Muscle layer of colon (tissue), 2 donors: ENCODE data around the gene MED9.
"Not testable (repeated sequence)": the region's sequence is repeated elsewhere in the genome, so short reads cannot be mapped to it uniquely, and the experiment has no call there.

Experiments
- H3K27ac ChIP-seq: one replicate; pipeline ENCODE4 v1.7.0; 2013; ENCODE audit warnings: low read depth, mild to moderate bottlenecking, low read length, moderate library complexity
- H3K27me3 ChIP-seq, 2 donors: one replicate each; pipeline ENCODE4 v1.7.0; 2013; ENCODE audit warnings: low read length in 2 of 2, mild to moderate bottlenecking in 2 of 2; ENCODE audit not compliant: insufficient read depth in 2 of 2, control insufficient read depth in 1 of 2
- H3K36me3 ChIP-seq: one replicate; pipeline ENCODE4 v1.7.0; 2013; ENCODE audit warnings: mild to moderate bottlenecking, low read length; ENCODE audit not compliant: insufficient read depth
- H3K4me1 ChIP-seq: one replicate; pipeline ENCODE4 v1.7.0; 2013; ENCODE audit warnings: mild to moderate bottlenecking, low read length; ENCODE audit not compliant: insufficient read depth
- H3K4me3 ChIP-seq, 2 donors: one replicate each; pipeline ENCODE4 v1.7.0; 2013; ENCODE audit warnings: low read length in 2 of 2, low read depth in 1 of 2, mild to moderate bottlenecking in 1 of 2, moderate library complexity in 1 of 2
- H3K9ac ChIP-seq: one replicate; pipeline ENCODE4 v1.7.0; 2013; ENCODE audit warnings: low read length
- H3K9me3 ChIP-seq: one replicate; pipeline ENCODE4 v1.7.0; 2013; ENCODE audit warnings: mild to moderate bottlenecking, low read length
- donor health status: abdominal sarcoma.
- donor health status: Adenocarcinoma of cecum.

MED9 gene, protein sequence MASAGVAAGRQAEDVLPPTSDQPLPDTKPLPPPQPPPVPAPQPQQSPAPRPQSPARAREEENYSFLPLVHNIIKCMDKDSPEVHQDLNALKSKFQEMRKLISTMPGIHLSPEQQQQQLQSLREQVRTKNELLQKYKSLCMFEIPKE

GRCh38 chr17:17476865-17477467, at the start of gene MED9:
MED9 (plus strand) TSS chr17:17477000; CDS start chr17:17477042, 42 bp downstream.
- Histone ChIP-seq H3K27me3 (no peaks in the 10 kb centered on the region), H3K9ac (peak within 1 kb of the TSS; percentile 92), H3K27ac (peak within 1 kb of the TSS; percentile 100), H3K4me1 (peaks cover 33% of the 10 kb centered on the region), H3K36me3 (peaks cover 16% of the 10 kb centered on the region), H3K9me3 (no peaks in the 10 kb centered on the region), H3K4me3 (peak within 1 kb of the TSS; percentile 95 to 100)

- H3K9me3 ChIP-seq, result no peaks in the 10 kb centered on the region
- H3K36me3 ChIP-seq, result no peaks in the 10 kb centered on the region
- H3K27ac ChIP-seq, result no peak overlapping the region
- H3K27me3 ChIP-seq, result no peaks in the 10 kb centered on the region
- no peaks in the 10 kb centered on the region for H3K4me1 ChIP-seq
- H3K4me3 ChIP-seq, result no peak overlapping the region
- H3K9ac ChIP-seq, result no peak overlapping the region
These were observed 47.6 kb upstream of the MED9 start for GRCh38 chr17:17429222-17429621.

GRCh38 chr17:17430924-17431323, 45.9 kb upstream of the MED9 start:
- H3K27me3 ChIP-seq, H3K27ac ChIP-seq, H3K36me3 ChIP-seq, H3K4me3 ChIP-seq, H3K9ac ChIP-seq, H3K9me3 ChIP-seq, H3K4me1 ChIP-seq: not testable (repeated sequence)

GRCh38 chr17:17431605-17432004, 45.2 kb upstream of the MED9 start:
- Histone ChIP-seq H3K27ac (no peak overlapping the region), H3K4me1 (no peaks in the 10 kb centered on the region), H3K9ac (no peak overlapping the region), H3K4me3 (no peak overlapping the region), H3K27me3 (peaks cover 0 to 9% of the 10 kb centered on the region in 2 donors), H3K9me3 (no peaks in the 10 kb centered on the region), H3K36me3 (no peaks in the 10 kb centered on the region)

DNA sequence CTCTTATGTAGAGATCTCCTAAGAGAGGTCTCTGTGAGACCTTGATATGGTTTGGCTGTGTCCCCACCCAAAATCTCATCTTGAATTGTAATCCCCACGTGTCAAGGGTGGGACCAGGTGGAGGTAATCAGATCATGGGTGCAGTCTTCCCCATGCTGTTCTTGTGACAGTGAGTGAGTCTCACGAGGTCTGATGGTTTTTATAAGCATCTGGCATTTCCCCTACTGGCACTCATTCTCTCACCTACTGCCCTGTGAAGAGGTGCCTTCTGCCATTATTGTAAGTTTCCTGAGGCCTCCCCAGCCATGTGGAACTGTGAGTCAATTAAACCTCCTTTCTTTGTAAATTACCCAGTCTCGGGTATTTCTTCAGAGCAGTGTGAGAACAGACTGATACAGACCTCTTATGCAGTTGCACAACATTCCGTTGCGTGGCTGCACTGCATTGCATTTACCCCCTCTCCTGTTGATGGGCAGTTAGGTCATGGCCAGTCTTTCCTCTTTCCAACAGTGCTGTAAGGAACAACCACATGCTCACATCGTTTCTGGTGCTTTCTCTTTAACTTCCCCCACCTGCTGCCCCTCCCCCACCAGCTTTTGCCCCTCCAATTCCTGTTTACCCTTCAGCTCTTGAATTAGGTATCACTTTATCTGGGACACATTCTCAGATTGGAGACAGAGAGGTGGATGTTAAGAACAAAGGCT, 43.6 kb upstream of the MED9 start:
- no peaks in the 10 kb centered on the region for H3K4me1 ChIP-seq
- H3K9ac ChIP-seq, result no peak overlapping the region

DNA sequence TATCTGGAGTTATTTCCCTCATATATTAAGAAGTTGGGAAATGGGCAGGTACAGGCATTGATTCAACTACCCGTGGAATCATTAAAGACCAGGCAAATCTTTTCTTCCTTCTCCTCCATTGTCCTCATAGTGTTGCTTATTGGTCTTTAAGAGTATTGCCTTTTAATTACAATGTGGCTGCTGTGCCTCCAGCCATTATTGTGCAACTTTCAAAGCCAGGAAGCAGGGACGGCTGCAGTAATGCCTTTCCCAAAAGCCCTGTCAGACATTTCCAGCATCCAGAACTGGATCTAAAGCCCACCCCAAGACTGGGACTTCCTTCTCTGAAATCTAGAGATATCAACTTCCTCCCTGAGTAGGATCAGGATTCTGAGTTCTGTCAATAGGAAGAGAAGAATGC, 42.3 kb upstream of the MED9 start:
- Histone ChIP-seq H3K36me3 (no peaks in the 10 kb centered on the region), H3K27me3 (peaks cover 0 to 9% of the 10 kb centered on the region in 2 donors), H3K4me1 (no peaks in the 10 kb centered on the region), H3K4me3 (no peak overlapping the region), H3K9me3 (no peaks in the 10 kb centered on the region), H3K27ac (no peak overlapping the region), H3K9ac (no peak overlapping the region)

More for the DNA sequence above, 43.6 kb upstream of the MED9 start:
- Histone ChIP-seq H3K27me3 (peaks cover 0 to 9% of the 10 kb centered on the region in 2 donors), H3K4me3 (no peak overlapping the region), H3K27ac (no peak overlapping the region), H3K9me3 (no peaks in the 10 kb centered on the region), H3K36me3 (no peaks in the 10 kb centered on the region)

- Histone ChIP-seq H3K27ac (no peak overlapping the region), H3K36me3 (no peaks in the 10 kb centered on the region), H3K4me3 (no peak overlapping the region), H3K4me1 (no peaks in the 10 kb centered on the region), H3K9me3 (no peaks in the 10 kb centered on the region), H3K9ac (no peak overlapping the region), H3K27me3 (peaks cover 0 to 9% of the 10 kb centered on the region in 2 donors)
These were observed 41.5 kb upstream of the MED9 start for GRCh38 chr17:17435323-17435722.

GRCh38 chr17:17437461-17437860, 39.3 kb upstream of the MED9 start:
- Histone ChIP-seq H3K36me3 (no peaks in the 10 kb centered on the region), H3K4me1 (no peaks in the 10 kb centered on the region), H3K4me3 (no peak overlapping the region), H3K27ac (no peak overlapping the region), H3K27me3 (peaks cover 0 to 9% of the 10 kb centered on the region in 2 donors), H3K9ac (no peak overlapping the region), H3K9me3 (no peaks in the 10 kb centered on the region)

DNA sequence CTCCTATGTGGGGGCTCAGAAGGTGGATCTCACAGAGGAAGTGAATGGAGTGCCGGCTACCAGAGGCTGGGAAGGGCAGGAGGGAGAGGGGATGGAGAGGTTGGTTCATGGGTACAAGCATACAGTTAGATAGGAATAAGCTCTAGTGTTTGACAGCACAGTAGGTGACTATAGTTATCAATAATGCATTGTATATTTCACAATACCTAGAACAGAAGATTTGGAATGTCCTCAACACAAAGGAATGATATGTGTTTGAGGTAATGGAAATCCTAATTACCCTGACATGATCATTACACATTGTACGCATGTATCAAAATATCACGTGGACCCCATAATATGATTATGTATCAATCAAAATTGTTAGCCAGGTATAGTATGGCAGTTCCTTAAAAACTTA, 38.9 kb upstream of the MED9 start:
- no peaks in the 10 kb centered on the region for H3K9me3 ChIP-seq
- H3K36me3 ChIP-seq, result no peaks in the 10 kb centered on the region
- H3K27ac ChIP-seq, result no peak overlapping the region
- no peak overlapping the region for H3K9ac ChIP-seq
- no peak overlapping the region for H3K4me3 ChIP-seq
- H3K27me3 ChIP-seq, result peaks cover 0 to 9% of the 10 kb centered on the region in 2 donors
- H3K4me1 ChIP-seq, result no peaks in the 10 kb centered on the region

DNA sequence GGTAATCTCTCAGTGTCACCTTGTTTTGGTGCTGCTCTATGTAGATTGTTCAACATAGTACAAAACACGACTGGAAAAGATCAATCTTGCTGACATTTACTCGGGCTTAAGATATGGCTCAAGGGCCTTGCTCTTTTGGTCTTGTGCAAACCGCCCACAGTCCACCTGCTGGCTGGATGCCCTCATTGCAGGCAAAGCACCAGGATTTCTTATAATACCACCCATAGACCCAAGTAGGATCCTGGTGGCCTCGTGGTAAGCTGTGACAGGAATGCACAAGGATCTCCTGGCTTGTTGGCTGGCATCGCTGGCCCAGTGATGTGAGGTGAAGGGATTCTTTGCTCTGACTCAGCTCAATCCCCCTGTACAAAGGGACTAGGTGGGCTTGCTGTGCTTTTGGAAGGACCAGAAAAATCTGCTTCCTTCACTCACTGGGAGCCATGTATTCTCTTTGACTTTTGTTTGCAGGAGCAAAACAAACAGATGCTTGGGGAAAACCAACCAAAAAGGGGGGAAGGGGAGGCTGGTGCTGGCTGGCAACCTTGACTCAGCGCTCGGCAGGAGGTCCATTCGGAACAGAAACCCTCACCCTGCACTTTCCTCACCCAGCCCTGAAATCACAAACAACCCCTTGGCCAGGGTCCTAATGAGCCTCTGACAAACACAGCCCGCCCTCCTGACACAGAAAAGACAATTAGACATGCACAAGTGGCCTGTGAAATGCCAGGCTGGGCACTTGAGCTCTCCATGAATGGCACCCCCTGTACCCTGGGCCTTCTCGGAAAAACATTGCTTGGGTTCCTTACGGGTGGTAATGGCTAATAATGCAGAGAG, 36.6 kb upstream of the MED9 start:
- no peak overlapping the region for H3K4me3 ChIP-seq
- H3K4me1 ChIP-seq, result no peaks in the 10 kb centered on the region
- no peak overlapping the region for H3K27ac ChIP-seq
- H3K27me3 ChIP-seq, result peaks cover 0 to 3% of the 10 kb centered on the region in 2 donors
- no peak overlapping the region for H3K9ac ChIP-seq
- no peaks in the 10 kb centered on the region for H3K36me3 ChIP-seq
- no peaks in the 10 kb centered on the region for H3K9me3 ChIP-seq

DNA sequence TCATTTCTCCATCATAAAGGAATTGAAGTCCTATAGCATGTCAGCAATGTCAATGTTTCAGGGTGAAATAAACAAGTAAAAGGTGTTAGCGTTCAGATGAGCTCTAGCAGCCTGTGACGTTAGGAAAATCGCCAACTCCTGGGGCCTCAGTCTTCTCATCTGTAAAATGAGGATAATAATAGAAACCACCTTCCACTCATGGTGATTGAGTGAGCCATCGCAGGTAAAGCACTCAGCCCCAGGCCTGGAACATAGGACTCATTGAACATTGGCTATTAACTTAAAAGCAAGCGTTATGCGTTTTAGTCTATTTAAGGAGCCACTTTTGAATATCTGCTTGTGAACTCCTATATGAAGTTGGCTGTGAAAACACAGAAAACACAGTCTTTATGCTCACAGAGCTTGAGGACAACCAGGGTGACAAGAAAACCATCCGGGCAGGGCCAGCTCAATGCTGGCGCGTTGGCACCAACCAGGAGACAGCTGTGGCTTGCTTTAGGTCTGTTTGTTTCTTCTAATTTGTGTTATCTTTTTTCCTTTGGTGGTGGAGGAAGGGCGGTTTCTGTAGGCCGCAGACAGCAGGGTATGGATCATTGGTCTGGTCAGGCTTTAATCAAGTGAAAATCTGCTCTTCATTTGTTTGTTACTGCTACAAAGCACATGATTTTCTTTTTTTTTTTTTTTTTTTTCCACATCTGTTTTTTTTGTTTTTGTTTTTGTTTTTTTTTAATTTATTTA, 35.7 kb upstream of the MED9 start:
- H3K27ac ChIP-seq, result no peak overlapping the region
- no peak overlapping the region for H3K4me3 ChIP-seq
- H3K36me3 ChIP-seq, result no peaks in the 10 kb centered on the region
- H3K4me1 ChIP-seq, result no peaks in the 10 kb centered on the region
- no peak overlapping the region for H3K9ac ChIP-seq
- H3K9me3 ChIP-seq, result no peaks in the 10 kb centered on the region
- no peaks in the 10 kb centered on the region for H3K27me3 ChIP-seq
